H1 (cell line): Measurements from ENCODE around the gene EPB41L2. TPM values are rescaled to one million over a fixed set of nuclear protein-coding genes. Genes with fewer than 3 reads are reported as not detected.

Source experiments
- CTCF ChIA-PET: fragments of 300-600 bp; sonication (Branson Sonifier 250); formaldehyde crosslinking; loops from one replicate; lab custom pipeline; 2021; ENCODE audit not compliant: partially characterized antibody; lab: Charles Lee
- POLR2A ChIA-PET: fragments of 300-600 bp; sonication (Branson Sonifier 250); formaldehyde crosslinking; loops from one replicate; lab custom pipeline; 2021; ENCODE audit warnings: inconsistent platforms; ENCODE audit not compliant: partially characterized antibody; lab: Charles Lee
- DNase-seq, 2 experiments: peaks; one replicate each; pipeline versions ENCODE4 v3.0.0 to v3.0.0-alpha.2; 2010 to 2022; ENCODE audit warnings: low spot score in 2 of 2, low read depth in 1 of 2, mixed read lengths in 1 of 2
- FAIRE-seq: peaks from 2 replicates; lab custom pipeline; 2011; peaks lifted over from hg19 to GRCh38; lab: Jason Lieb, UNC
- H2AFZ ChIP-seq: 2 replicates; pipeline ENCODE4 v1.8.1; 2012; ENCODE audit warnings: low read length, inconsistent platforms
- H2AK5ac ChIP-seq: 2 replicates; pipeline ENCODE4 v1.6.1; 2013; ENCODE audit warnings: low read depth, low read length
- H2BK120ac ChIP-seq: replicated peaks from 2 replicates; pipeline ENCODE3; 2013; ENCODE audit warnings: low read depth, low read length, inconsistent platforms
- H2BK12ac ChIP-seq: 2 replicates; pipeline ENCODE4 v1.6.1; 2013; ENCODE audit warnings: low read depth, low read length
- H2BK15ac ChIP-seq: 2 replicates; pipeline ENCODE4 v1.6.1; 2013; ENCODE audit warnings: low read length
- H2BK20ac ChIP-seq: 2 replicates; pipeline ENCODE4 v1.6.1; 2013; ENCODE audit warnings: low read length
- H2BK5ac ChIP-seq: 2 replicates; pipeline ENCODE4 v1.6.1; 2013; ENCODE audit warnings: low read depth, low read length
- H3K14ac ChIP-seq: 2 replicates; pipeline ENCODE4 v1.6.1; 2013; ENCODE audit warnings: inconsistent platforms; ENCODE audit not compliant: insufficient read length
- H3K18ac ChIP-seq: 2 replicates; pipeline ENCODE4 v1.6.1; 2013; ENCODE audit warnings: low read length; ENCODE audit errors: extremely low read depth
- H3K23ac ChIP-seq: 2 replicates; pipeline ENCODE4 v1.6.1; 2013; ENCODE audit warnings: inconsistent platforms; ENCODE audit not compliant: insufficient read length
- H3K23me2 ChIP-seq: 2 replicates; pipeline ENCODE4 v1.6.1; 2013; ENCODE audit warnings: low read depth, low read length
- H3K27ac ChIP-seq: 2 replicates; pipeline ENCODE4 v1.6.1; 2011; ENCODE audit warnings: low read depth, low read length, inconsistent platforms
- H3K27me3 ChIP-seq, 4 experiments: replicated peaks in 1 of 4; 1 replicate in 1 of 4; 2 replicates in 3 of 4; pipeline versions ENCODE4 v1.6.1 to v1.8.1; 2011 to 2013; ENCODE audit warnings: low read length in 3 of 4, mild to moderate bottlenecking in 3 of 4, inconsistent platforms in 2 of 4, mixed read lengths in 2 of 4, moderate library complexity in 1 of 4; ENCODE audit not compliant: control insufficient read depth in 3 of 4, insufficient read depth in 3 of 4; ENCODE audit errors: extremely low read depth in 1 of 4
- H3K36me3 ChIP-seq, 4 experiments: 2 replicates each; pipeline versions ENCODE4 v1.6.1 to v1.8.1; 2011 to 2013; ENCODE audit warnings: mild to moderate bottlenecking in 4 of 4, low read length in 3 of 4, moderate library complexity in 2 of 4, control low read depth in 1 of 4, inconsistent platforms in 1 of 4; ENCODE audit not compliant: insufficient read depth in 4 of 4, control insufficient read depth in 2 of 4
- H3K4ac ChIP-seq: replicated peaks from 2 replicates; pipeline ENCODE3; 2013; ENCODE audit warnings: low read length, low read depth, mixed read lengths, inconsistent platforms; ENCODE audit not compliant: insufficient read length
- H3K4me1 ChIP-seq, 4 experiments: replicated peaks in 1 of 4; 1 replicate in 1 of 4; 2 replicates in 3 of 4; pipeline versions ENCODE4 v1.6.1 to v1.8.1; 2011 to 2013; ENCODE audit warnings: low read length in 3 of 4, inconsistent platforms in 2 of 4, mixed read lengths in 1 of 4; ENCODE audit not compliant: insufficient read depth in 4 of 4, control insufficient read depth in 3 of 4
- H3K4me2 ChIP-seq, 2 experiments: 2 replicates each; pipeline versions ENCODE4 v1.6.1 to v1.8.1; 2011 to 2013; ENCODE audit warnings: low read depth in 2 of 2, low read length in 2 of 2, control low read depth in 1 of 2, inconsistent platforms in 1 of 2, mild to moderate bottlenecking in 1 of 2; ENCODE audit not compliant: insufficient read depth in 1 of 2
- H3K4me3 ChIP-seq, 4 experiments: fragments of 200-600, 300-600 bp in 1 of 4; sonication (generic), shearing (Covaris generic), sonication (Bioruptor Twin) in 1 of 4; 2 replicates each; pipeline versions ENCODE4 v1.5.1 to v1.8.1; 2011 to 2016; ENCODE audit warnings: low read length in 4 of 4, low read depth in 3 of 4, control low read depth in 2 of 4, inconsistent platforms in 2 of 4, mild to moderate bottlenecking in 2 of 4, mixed read lengths in 1 of 4, moderate library complexity in 1 of 4; ENCODE audit not compliant: insufficient read depth in 2 of 4; ENCODE audit errors: extremely low read depth in 1 of 4
- H3K56ac ChIP-seq: replicated peaks from 2 replicates; pipeline ENCODE3; 2013; ENCODE audit warnings: low read depth, mild to moderate bottlenecking, mixed read lengths, low read length, inconsistent platforms; ENCODE audit not compliant: insufficient read length
- H3K79me1 ChIP-seq: 2 replicates; pipeline ENCODE4 v1.6.1; 2013; ENCODE audit warnings: low read depth, low read length, control low read depth
- H3K79me2 ChIP-seq, 2 experiments: 2 replicates each; pipeline versions ENCODE4 v1.6.1 to v1.8.1; 2012 to 2013; ENCODE audit warnings: low read length in 2 of 2, mild to moderate bottlenecking in 2 of 2, inconsistent platforms in 1 of 2; ENCODE audit not compliant: insufficient read depth in 2 of 2, control insufficient read depth in 1 of 2
- H3K9ac ChIP-seq, 4 experiments: replicated peaks in 1 of 4; 1 replicate in 1 of 4; 2 replicates in 3 of 4; pipeline versions ENCODE4 v1.6.1 to v1.8.1; 2011 to 2013; ENCODE audit warnings: low read depth in 3 of 4, low read length in 3 of 4, control low read depth in 2 of 4, mild to moderate bottlenecking in 2 of 4, moderate library complexity in 2 of 4, inconsistent platforms in 1 of 4; ENCODE audit errors: extremely low read depth in 1 of 4
- H3K9me3 ChIP-seq, 2 experiments: 2 replicates each; pipeline versions ENCODE4 v1.6.1 to v1.8.1; 2012 to 2013; ENCODE audit warnings: mild to moderate bottlenecking in 2 of 2, moderate library complexity in 2 of 2, control low read depth in 1 of 2, inconsistent platforms in 1 of 2, low read depth in 1 of 2, low read length in 1 of 2, mixed read lengths in 1 of 2; ENCODE audit not compliant: insufficient read depth in 2 of 2
- H4K20me1 ChIP-seq, 2 experiments: replicated peaks in 1 of 2; 2 replicates each; pipeline versions ENCODE3 to v1.8.1; 2011 to 2013; ENCODE audit warnings: inconsistent platforms in 2 of 2, low read length in 2 of 2, mild to moderate bottlenecking in 1 of 2; ENCODE audit not compliant: insufficient read depth in 2 of 2, control insufficient read depth in 1 of 2
- H4K5ac ChIP-seq: 2 replicates; pipeline ENCODE4 v1.6.1; 2013; ENCODE audit warnings: low read length, low read depth, mixed read lengths, inconsistent platforms; ENCODE audit not compliant: insufficient read length
- H4K8ac ChIP-seq: 2 replicates; pipeline ENCODE4 v1.8.0; 2013; ENCODE audit warnings: mild to moderate bottlenecking, moderate library complexity, low read length, inconsistent platforms; ENCODE audit not compliant: insufficient read depth; ENCODE audit errors: extremely low read depth
- H4K91ac ChIP-seq: replicated peaks from 2 replicates; pipeline ENCODE3; 2013; ENCODE audit warnings: low read length, mixed read lengths, inconsistent platforms; ENCODE audit not compliant: insufficient read length
- ASH2L ChIP-seq: fragments of 200-600, 300-600 bp; sonication (generic); IDR thresholded peaks from one replicate; pipeline ENCODE4 v1.7.1; 2017; ENCODE audit warnings: low read length
- BACH1 ChIP-seq: IDR thresholded peaks from 2 replicates; pipeline ENCODE4 v1.6.1; 2012; ENCODE audit warnings: low read length, improper control_type of control experiment
- CBX8 ChIP-seq: fragments of 300-800, 300-1000 bp; sonication (generic); IDR thresholded peaks from 2 replicates; pipeline ENCODE4 v1.7.1; 2016; ENCODE audit warnings: low read depth, low read length, borderline replicate concordance
- CEBPB ChIP-seq: IDR thresholded peaks from 2 replicates; pipeline ENCODE4 v1.6.1; 2012; ENCODE audit warnings: low read depth, low read length
- CREB1 ChIP-seq: IDR thresholded peaks from 2 replicates; pipeline ENCODE4 v1.6.1; 2012; ENCODE audit warnings: inconsistent platforms
- EP300 ChIP-seq, 2 experiments: IDR thresholded peaks; 1 replicate in 1 of 2; 2 replicates in 1 of 2; pipeline ENCODE4 v1.6.1; 2011 to 2012; ENCODE audit warnings: low read depth in 2 of 2, low read length in 2 of 2, mild to moderate bottlenecking in 2 of 2, borderline replicate concordance in 1 of 2, inconsistent platforms in 1 of 2, moderate library complexity in 1 of 2
- EZH2 ChIP-seq: fragments of 200-600 bp; sonication (generic); IDR thresholded peaks from 2 replicates; pipeline ENCODE4 v1.7.1; 2012; ENCODE audit warnings: low read depth, mild to moderate bottlenecking, moderate library complexity, low read length, inconsistent platforms; ENCODE audit not compliant: severe bottlenecking
- KDM5A ChIP-seq: fragments of 200-600 bp; IDR thresholded peaks from 2 replicates; pipeline ENCODE4 v1.7.1; 2012; ENCODE audit warnings: mild to moderate bottlenecking, low read length, inconsistent platforms, mixed read lengths
- MAFK ChIP-seq: IDR thresholded peaks from 2 replicates; pipeline ENCODE4 v1.6.1; 2012; ENCODE audit warnings: low read depth, mild to moderate bottlenecking, improper control_type of control experiment, low read length
- NANOG ChIP-seq: IDR thresholded peaks from 2 replicates; pipeline ENCODE4 v1.6.1; 2011; ENCODE audit warnings: low read length, low read depth, mild to moderate bottlenecking, inconsistent platforms; ENCODE audit not compliant: insufficient read depth, poor library complexity, severe bottlenecking
- POLR2A ChIP-seq, 2 experiments: IDR thresholded peaks; 1 replicate in 1 of 2; 2 replicates in 1 of 2; pipeline ENCODE4 v1.6.1; 2011; ENCODE audit warnings: low read depth in 2 of 2, low read length in 2 of 2, mild to moderate bottlenecking in 2 of 2; ENCODE audit errors: control extremely low read depth in 1 of 2
- SIX5 ChIP-seq: IDR thresholded peaks from 2 replicates; pipeline ENCODE4 v1.6.1; 2011; ENCODE audit warnings: mild to moderate bottlenecking, low read depth, low read length
- SP2 ChIP-seq: IDR thresholded peaks from 2 replicates; pipeline ENCODE4 v1.6.1; 2012; ENCODE audit warnings: mild to moderate bottlenecking, low read length, inconsistent platforms
- TCF12 ChIP-seq: IDR thresholded peaks from 2 replicates; pipeline ENCODE4 v1.6.1; 2011; ENCODE audit warnings: low read depth, mild to moderate bottlenecking, low read length
- WGBS, 2 experiments: shearing (Covaris generic) in 1 of 2; methylation state at CpG; one replicate each; pipeline versions ENCODE4 v1.1.6 to v1.1.7; 2013 to 2015; ENCODE audit warnings: low lambda C conversion rate in 2 of 2, mixed read lengths in 2 of 2, inconsistent platforms in 1 of 2, low coverage in 1 of 2, missing lambda C conversion rate in 1 of 2; ENCODE audit not compliant: insufficient replicate concordance in 2 of 2, insufficient coverage in 1 of 2, insufficient read length in 1 of 2; ENCODE audit errors: extremely low coverage in 1 of 2, missing lambda C conversion rate in 1 of 2; 5-methylcytosine and 5-hydroxymethylcytosine counted together
- polyA plus RNA-seq, 7 experiments: library from polyadenylated mRNA; depleted of rRNA in 3 of 7; stranded (reverse) in 5 of 7; unstranded in 2 of 7; fragments of >200 nt in 5 of 7; fragments of 200-250 nt in 2 of 7; gene quantifications; 1 replicate in 5 of 7; 2 replicates in 1 of 7; 4 replicates in 1 of 7; pipeline versions ENCODE4 v1.2.1 to v1.2.3, GENCODE V29; 2011 to 2013; ENCODE audit warnings: missing spikeins in 2 of 7, mixed read lengths in 2 of 7
- total RNA-seq: library from RNA; stranded (reverse); fragmentation: NEBNext Ultra II Directional; extraction: Animal tissue kit (Norgen Biotek cat#: 25700); gene quantifications from 2 replicates; pipeline ENCODE4 v1.2.1, GENCODE V29; 2021
- TF ChIP-seq, protein P1 (sequence below): IDR thresholded peaks from 2 replicates; pipeline ENCODE4 v1.6.1; 2011; ENCODE audit warnings: low read depth, mild to moderate bottlenecking, low read length; ENCODE audit not compliant: insufficient read depth

EPB41L2 gene
- total and polyA plus RNA-seq, 2 of the 8 experiments (the other 6 are each of a cell fraction or from before 2014, with no cell fraction given), result 22.5 to 123 TPM

- H2AFZ ChIP-seq, result no peak overlapping the region
- FAIRE-seq, result no peak
- no peak overlapping the region for H2BK15ac ChIP-seq
- TF ChIP-seq POLR2A (IDR thresholded peaks at IDR 0.05; ENCODE audit: control extremely low read depth in 1 of 2, low read depth in 2 of 2, low read length in 2 of 2) (no peak), KDM5A (no peak), NANOG (no peak), EZH2 (no peak), CEBPB (no peak), ASH2L (no peak), BACH1 (no peak), CBX8 (no peak), MAFK (no peak), SP2 (no peak), TCF12 (no peak), EP300 (IDR thresholded peaks at IDR 0.05; ENCODE audit: borderline replicate concordance in 1 of 2, low read depth in 2 of 2, low read length in 2 of 2) (no peak), CREB1 (no peak), SIX5 (no peak)
- TF ChIP-seq, protein P1, sequence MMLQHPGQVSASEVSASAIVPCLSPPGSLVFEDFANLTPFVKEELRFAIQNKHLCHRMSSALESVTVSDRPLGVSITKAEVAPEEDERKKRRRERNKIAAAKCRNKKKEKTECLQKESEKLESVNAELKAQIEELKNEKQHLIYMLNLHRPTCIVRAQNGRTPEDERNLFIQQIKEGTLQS, result no peak
Observed at GRCh38 chr6:130920969-130921368, 142.1 kb downstream of the EPB41L2 start.

More at GRCh38 chr6:130920969-130921368, 142.1 kb downstream of the EPB41L2 start:
- no peaks in the 10 kb centered on the region for H3K23me2 ChIP-seq
- H2BK120ac ChIP-seq, result no peak overlapping the region
- no peak overlapping the region for H2BK20ac ChIP-seq
- 87% methylated on average over 4 of the region's 4 CpGs; no CpG with 5 or more reads in 1 of the 2 experiments for WGBS, 2 experiments
- H3K4me2 ChIP-seq, result no peak overlapping the region
- no peak overlapping the region for H3K23ac ChIP-seq
- H3K9me3 ChIP-seq, result no peaks in the 10 kb centered on the region
- no peak overlapping the region for H3K9ac ChIP-seq
- H4K8ac ChIP-seq, result no peak overlapping the region
- DNase-seq, result no peak
- H3K4me1 ChIP-seq, result no peaks in the 10 kb centered on the region
- no peaks in the 10 kb centered on the region for H3K79me2 ChIP-seq
- H3K4ac ChIP-seq, result no peak overlapping the region
- H3K4me3 ChIP-seq, result no peak overlapping the region
- H3K18ac ChIP-seq, result no peak overlapping the region
- ChIA-PET POLR2A (interaction anchor here (0.6 kb wide), 1 partner anchor 20 kb away, joined by 3 read pairs; no protein-coding TSS in a partner anchor), CTCF (interaction anchor here (1.3 to 1.6 kb wide), 3 partner anchors 8 to 47 kb away, joined by 3 to 4 read pairs (median 4); no protein-coding TSS in a partner anchor)
- H3K79me1 ChIP-seq, result no peaks in the 10 kb centered on the region; the same call in 1 of the 2 replicates
- H4K20me1 ChIP-seq, result peaks cover 0 to 3% of the 10 kb centered on the region in 2 experiments
- no peak overlapping the region for H2AK5ac ChIP-seq
- H4K5ac ChIP-seq, result no peak overlapping the region
- H2BK5ac ChIP-seq, result no peak overlapping the region
- H2BK12ac ChIP-seq, result no peak overlapping the region
- H3K56ac ChIP-seq, result no peak overlapping the region
- H4K91ac ChIP-seq, result no peak overlapping the region
- no peak overlapping the region for H3K27ac ChIP-seq
- peaks cover 0 to 2% (median 0%) of the 10 kb centered on the region in 4 experiments; a peak in 2 of 8 replicates for H3K36me3 ChIP-seq
- H3K14ac ChIP-seq, result no peak overlapping the region
- no peaks in the 10 kb centered on the region for H3K27me3 ChIP-seq
